Kidney (tissue), 14 donors: ENCODE data around the gene CCNB2. TPM values are rescaled to one million over a fixed set of nuclear protein-coding genes. Genes with fewer than 3 reads are reported as not detected.
"Not testable (repeated sequence)": the region's sequence is repeated elsewhere in the genome, so short reads cannot be mapped to it uniquely, and the experiment has no call there.

Experiments
- DNase-seq, 5 donors: peaks; one replicate each; pipeline ENCODE4 v3.0.0-alpha.2; 2013 to 2020
- FAIRE-seq: peaks from 2 replicates; lab custom pipeline; 2012; peaks lifted over from hg19 to GRCh38; lab: Jason Lieb, UNC
- H3K27ac ChIP-seq, 2 donors: one replicate each; pipeline ENCODE4 v1.7.0; 2013; ENCODE audit warnings: low read depth in 2 of 2, low read length in 2 of 2, inconsistent platforms in 1 of 2
- H3K27me3 ChIP-seq: one replicate; pipeline ENCODE4 v1.7.1; 2013; ENCODE audit warnings: low read length, inconsistent platforms; ENCODE audit not compliant: control insufficient read depth, insufficient read depth
- H3K36me3 ChIP-seq, 3 donors: one replicate each; pipeline versions ENCODE4 v1.7.0 to v1.7.1; 2013; ENCODE audit warnings: low read length in 3 of 3, control low read depth in 1 of 3, inconsistent platforms in 1 of 3; ENCODE audit not compliant: insufficient read depth in 3 of 3, control insufficient read depth in 2 of 3
- H3K4me1 ChIP-seq, 3 donors: one replicate each; pipeline versions ENCODE4 v1.7.0 to v1.7.1; 2013; ENCODE audit warnings: low read length in 3 of 3, inconsistent platforms in 1 of 3, low read depth in 1 of 3; ENCODE audit not compliant: control insufficient read depth in 2 of 3, insufficient read depth in 2 of 3
- H3K4me3 ChIP-seq, 3 donors: one replicate each; pipeline versions ENCODE4 v1.7.0 to v1.8.1; 2013; ENCODE audit warnings: low read length in 3 of 3, control low read depth in 1 of 3, inconsistent platforms in 1 of 3
- H3K9ac ChIP-seq, 3 donors: one replicate each; pipeline versions ENCODE4 v1.7.0 to v1.7.1; 2013; ENCODE audit warnings: low read length in 3 of 3, control low read depth in 1 of 3, inconsistent platforms in 1 of 3
- H3K9me3 ChIP-seq, 3 donors: one replicate each; pipeline versions ENCODE4 v1.7.0 to v1.7.1; 2013; ENCODE audit warnings: low read length in 3 of 3, control low read depth in 1 of 3, inconsistent platforms in 1 of 3; ENCODE audit not compliant: control insufficient read depth in 2 of 3, insufficient read depth in 1 of 3
- intact Hi-C: fragments of 100-400 bp; cut with DNase I; formaldehyde crosslinking; loops from one replicate; pipeline ENCODE4 v1.11.1; 2022
- polyA plus RNA-seq: library from polyadenylated mRNA; stranded (reverse); fragments of 350-450 nt; fragmentation: Illumina TruSeq; extraction: RNeasy Lipid Tissue Mini Kit (QIAGEN cat#74804); gene quantifications from one replicate; pipeline ENCODE4 v1.2.3, GENCODE V29; 2014; ENCODE audit warnings: low read depth, low replicate concordance; ENCODE audit not compliant: insufficient read depth
- total RNA-seq: library from RNA; stranded (reverse); fragmentation: NEBNext Ultra II Directional; extraction: Animal tissue kit (Norgen Biotek cat#: 25700); gene quantifications from one replicate; pipeline ENCODE4 v1.2.1, GENCODE V29; 2021
- TF ChIP-seq, protein P1 (sequence below): IDR thresholded peaks from 3 replicates; pipeline ENCODE4 v1.5.1; 2012; ENCODE audit warnings: mild to moderate bottlenecking, moderate library complexity, borderline replicate concordance; ENCODE audit not compliant: insufficient read depth; ENCODE audit errors: extremely low read depth
- donor health status: control.
- donor health status: control.
- donor health status: control.
- donor health status: control.
- donor health status: control.
- donor health status: DM: yes; HTN: yes; CAD: no.
- donor health status: Normal renal cell carcinoma (clear cell type).

Gene CCNB2
- total and polyA plus RNA-seq, 2 donors from 2014 or later, result 0.26 to 0.94 TPM

DNA sequence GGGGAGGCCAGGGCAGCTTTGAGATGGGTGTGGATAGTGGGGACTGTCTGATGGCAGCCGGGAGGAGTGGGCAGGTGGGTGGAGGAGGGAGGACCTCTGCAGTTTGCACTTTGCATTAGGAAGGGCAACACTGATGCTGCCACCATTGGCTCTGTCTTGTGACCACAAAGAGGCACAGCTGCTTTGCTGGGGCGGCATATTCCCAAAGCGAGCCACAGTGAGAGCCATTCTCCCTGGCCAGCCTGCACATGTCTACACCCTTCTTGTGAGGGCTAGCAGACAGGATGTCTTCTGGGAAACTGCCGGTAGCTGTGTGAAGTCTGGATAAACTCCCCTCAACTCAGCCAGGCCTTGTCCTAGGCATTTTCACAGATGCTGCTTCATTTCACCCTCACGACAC is 38.3 kb downstream of the CCNB2 start:
- FAIRE-seq, result no peak
- intact Hi-C loops, result no loop called here
- H3K36me3 ChIP-seq, result peaks cover 5 to 7% (median 6%) of the 10 kb centered on the region in 3 donors

DNA sequence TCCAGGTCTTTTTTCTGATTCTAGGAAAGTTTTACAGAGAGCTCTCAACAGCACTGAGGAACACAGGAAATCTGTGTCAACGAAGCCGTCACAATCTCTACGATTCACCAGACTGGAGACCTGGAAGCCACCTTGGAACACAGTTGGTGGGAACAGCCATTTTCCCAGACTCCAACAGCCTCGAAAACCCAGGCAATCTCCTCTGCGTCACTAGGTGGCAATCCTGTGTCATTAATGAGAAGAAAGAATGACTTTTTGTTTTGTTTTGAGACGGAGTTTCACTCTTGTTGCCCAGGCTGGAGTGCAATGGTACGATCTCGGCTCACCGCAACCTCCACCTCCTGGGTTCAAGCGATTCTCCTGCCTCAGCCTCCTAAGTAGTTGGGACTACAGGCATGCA is 39.6 kb downstream of the CCNB2 start:
- H3K4me1 ChIP-seq, H3K27ac ChIP-seq, H3K9me3 ChIP-seq, H3K36me3 ChIP-seq, intact Hi-C loops, H3K9ac ChIP-seq, H3K27me3 ChIP-seq, H3K4me3 ChIP-seq, DNase-seq, FAIRE-seq: not testable (repeated sequence)

More for the DNA sequence above, 38.3 kb downstream of the CCNB2 start:
- Histone ChIP-seq H3K9ac (no peak overlapping the region), H3K27me3 (no peaks in the 10 kb centered on the region), H3K27ac (no peak overlapping the region), H3K9me3 (no peaks in the 10 kb centered on the region), H3K4me1 (peaks cover 0 to 3% (median 2%) of the 10 kb centered on the region in 3 donors), H3K4me3 (no peak overlapping the region)
- TF ChIP-seq, protein P1, sequence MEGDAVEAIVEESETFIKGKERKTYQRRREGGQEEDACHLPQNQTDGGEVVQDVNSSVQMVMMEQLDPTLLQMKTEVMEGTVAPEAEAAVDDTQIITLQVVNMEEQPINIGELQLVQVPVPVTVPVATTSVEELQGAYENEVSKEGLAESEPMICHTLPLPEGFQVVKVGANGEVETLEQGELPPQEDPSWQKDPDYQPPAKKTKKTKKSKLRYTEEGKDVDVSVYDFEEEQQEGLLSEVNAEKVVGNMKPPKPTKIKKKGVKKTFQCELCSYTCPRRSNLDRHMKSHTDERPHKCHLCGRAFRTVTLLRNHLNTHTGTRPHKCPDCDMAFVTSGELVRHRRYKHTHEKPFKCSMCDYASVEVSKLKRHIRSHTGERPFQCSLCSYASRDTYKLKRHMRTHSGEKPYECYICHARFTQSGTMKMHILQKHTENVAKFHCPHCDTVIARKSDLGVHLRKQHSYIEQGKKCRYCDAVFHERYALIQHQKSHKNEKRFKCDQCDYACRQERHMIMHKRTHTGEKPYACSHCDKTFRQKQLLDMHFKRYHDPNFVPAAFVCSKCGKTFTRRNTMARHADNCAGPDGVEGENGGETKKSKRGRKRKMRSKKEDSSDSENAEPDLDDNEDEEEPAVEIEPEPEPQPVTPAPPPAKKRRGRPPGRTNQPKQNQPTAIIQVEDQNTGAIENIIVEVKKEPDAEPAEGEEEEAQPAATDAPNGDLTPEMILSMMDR, result no peak
- DNase-seq, result no peak

DNA sequence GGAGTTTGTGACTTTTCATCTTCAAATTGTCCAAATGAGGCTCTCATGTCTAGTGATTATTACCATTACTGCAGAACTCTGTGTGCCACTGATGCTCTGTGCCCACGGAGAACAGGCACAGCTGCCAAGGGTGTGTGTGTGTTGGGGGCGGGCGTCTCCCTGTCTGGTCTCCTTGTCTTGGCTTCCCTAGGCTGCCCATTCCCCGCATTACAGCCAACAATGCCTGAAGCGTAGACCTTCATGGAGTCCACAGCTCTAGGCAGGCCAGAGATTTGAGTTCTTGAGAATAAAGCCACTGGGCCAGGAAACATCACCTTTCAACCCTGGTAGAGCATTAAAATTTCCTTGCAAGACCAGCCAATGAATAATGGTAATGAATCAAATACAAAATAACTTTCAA is 42.7 kb downstream of the CCNB2 start:
- peaks cover 0 to 15% (median 14%) of the 10 kb centered on the region in 3 donors for H3K36me3 ChIP-seq
- intact Hi-C loops, result no loop called here
- H3K4me3 ChIP-seq, result no peak overlapping the region
- no peaks in the 10 kb centered on the region for H3K9me3 ChIP-seq
- no peak overlapping the region for H3K9ac ChIP-seq
- FAIRE-seq, result no peak
- DNase-seq, result no peak
- peak overlapping the region in 1 of 2 donors; percentile 27 for H3K27ac ChIP-seq
- TF ChIP-seq, protein P1, result no peak
- no peaks in the 10 kb centered on the region for H3K4me1 ChIP-seq
- no peaks in the 10 kb centered on the region for H3K27me3 ChIP-seq

DNA sequence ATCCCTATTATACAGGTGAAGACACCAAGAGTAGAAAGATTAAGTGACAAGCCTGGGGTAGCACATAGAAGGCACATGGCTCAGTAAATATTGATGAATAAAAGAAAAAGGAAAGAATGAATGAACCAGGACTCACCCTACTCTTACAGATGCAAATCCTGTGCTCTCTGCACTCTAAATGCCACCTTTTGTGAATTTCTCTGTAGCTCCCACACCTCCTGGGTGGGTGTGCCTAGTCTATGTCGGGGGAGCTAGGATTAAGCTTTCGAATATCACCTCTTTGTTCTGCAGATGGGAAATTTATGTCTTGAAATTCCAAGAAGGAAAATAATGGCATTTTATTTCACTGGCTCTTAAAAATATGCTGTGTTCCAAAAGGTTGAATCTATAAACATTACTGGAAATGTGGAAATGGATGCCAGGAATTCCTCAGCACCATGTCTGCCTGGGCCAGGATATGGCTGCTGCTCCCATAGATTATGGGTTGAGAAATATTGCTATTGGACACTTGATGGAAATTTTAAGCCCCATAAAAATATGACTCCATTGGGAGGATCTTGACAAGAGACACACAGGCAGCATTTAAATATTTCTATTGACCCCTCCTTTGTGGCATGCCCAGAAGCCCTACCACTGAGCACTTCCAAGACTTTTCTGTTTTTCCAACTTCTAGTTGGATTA is 43.3 kb downstream of the CCNB2 start:
- Histone ChIP-seq H3K4me3 (no peak overlapping the region), H3K9ac (no peak overlapping the region), H3K27me3 (no peaks in the 10 kb centered on the region), H3K36me3 (peaks cover 0 to 19% (median 17%) of the 10 kb centered on the region in 3 donors), H3K27ac (no peak overlapping the region), H3K4me1 (no peaks in the 10 kb centered on the region), H3K9me3 (no peaks in the 10 kb centered on the region)
- intact Hi-C loops, result no loop called here
- no peak for DNase-seq
- TF ChIP-seq, protein P1, result no peak
- no peak for FAIRE-seq
